K562 (cell line): ENCODE results near the gene MTFR2. TPM values are rescaled to one million over a fixed set of nuclear protein-coding genes. Genes with fewer than 3 reads are reported as not detected.

ENCODE experiments used
- ARID2 ChIP-seq: fragments of 450-650 bp; IDR thresholded peaks from 2 replicates; pipeline ENCODE4 v1.6.1; 2017; ENCODE audit warnings: antibody characterized with exemption, mild to moderate bottlenecking
- BMI1 ChIP-seq: fragments of 150-350 bp; IDR thresholded peaks from 2 replicates; pipeline ENCODE4 v1.6.1; 2014; ENCODE audit warnings: low read length
- CEBPG ChIP-seq, 3 experiments: fragments of 200-800 bp in 1 of 3; sonication (Bioruptor generic) in 1 of 3; sonication (generic) in 1 of 3; formaldehyde crosslinking in 1 of 3; IDR thresholded peaks in 2 of 3; conservative IDR thresholded peaks in 1 of 3; 2 replicates each; pipeline versions ENCODE4 v1.6.1 to v1.8.0; 2016 to 2022; ENCODE audit warnings: missing compliant biosample characterization in 2 of 3, missing genetic modification characterization in 2 of 3, mild to moderate bottlenecking in 1 of 3, missing genetic modification reagents in 1 of 3
- CLOCK ChIP-seq: fragments of 250-450 bp; sonication (Bioruptor Pico); IDR thresholded peaks from 2 replicates; pipeline ENCODE4 v1.4.0; 2020; ENCODE audit warnings: mild to moderate bottlenecking, moderate library complexity, borderline replicate concordance
- HCFC1 ChIP-seq: IDR thresholded peaks from 2 replicates; pipeline ENCODE4 v1.6.1; 2012; ENCODE audit warnings: low read depth, low read length, improper control_type of control experiment
- KLF1 ChIP-seq: fragments of 450-650 bp; IDR thresholded peaks from 2 replicates; pipeline ENCODE4 v1.6.1; 2016; ENCODE audit warnings: missing genetic modification characterization, missing compliant biosample characterization
- MEF2D ChIP-seq: conservative IDR thresholded peaks from 2 replicates; pipeline ENCODE4 v1.6.1; 2016; ENCODE audit warnings: low read depth, missing genetic modification characterization, missing compliant biosample characterization
- MITF ChIP-seq: IDR thresholded peaks from 2 replicates; pipeline ENCODE4 v1.6.1; 2014; ENCODE audit warnings: antibody characterized with exemption
- NR2C2 ChIP-seq, 2 experiments: fragments of 200-800 bp in 1 of 2; sonication (Bioruptor generic) in 1 of 2; sonication (generic) in 1 of 2; formaldehyde crosslinking in 1 of 2; IDR thresholded peaks; 2 replicates each; pipeline versions ENCODE4 v1.6.1 to v1.8.0; 2016 to 2022; ENCODE audit warnings: mild to moderate bottlenecking in 1 of 2, missing compliant biosample characterization in 1 of 2, missing genetic modification characterization in 1 of 2, missing genetic modification reagents in 1 of 2
- NR4A1 ChIP-seq, 2 experiments: fragments of 250-450 bp in 1 of 2; fragments of 450-650 bp in 1 of 2; sonication (Bioruptor Pico) in 1 of 2; IDR thresholded peaks; 2 replicates each; pipeline versions ENCODE4 v1.4.0 to v1.6.1; 2016 to 2020; ENCODE audit warnings: mild to moderate bottlenecking in 2 of 2, missing compliant biosample characterization in 1 of 2, missing genetic modification characterization in 1 of 2, moderate library complexity in 1 of 2
- PBX2 ChIP-seq, 2 experiments: IDR thresholded peaks in 1 of 2; conservative IDR thresholded peaks in 1 of 2; 2 replicates each; pipeline ENCODE4 v1.6.1; 2016; ENCODE audit warnings: low read depth in 2 of 2, mild to moderate bottlenecking in 1 of 2, missing compliant biosample characterization in 1 of 2, missing genetic modification characterization in 1 of 2, moderate library complexity in 1 of 2
- POLR2B ChIP-seq: fragments of 450-650 bp; IDR thresholded peaks from 2 replicates; pipeline ENCODE4 v1.6.1; 2018; ENCODE audit warnings: low read depth; ENCODE audit not compliant: partially characterized antibody
- PPARD ChIP-seq: fragments of 250-450 bp; sonication (Bioruptor Pico); IDR thresholded peaks from 2 replicates; pipeline ENCODE4 v1.8.0; 2022; ENCODE audit warnings: inconsistent platforms, mild to moderate bottlenecking, moderate library complexity
- PYGO2 ChIP-seq: fragments of 450-650 bp; IDR thresholded peaks from 2 replicates; pipeline ENCODE4 v1.6.1; 2016; ENCODE audit warnings: mild to moderate bottlenecking, missing genetic modification characterization, moderate library complexity, missing compliant biosample characterization
- RBM39 ChIP-seq: fragments of 200-400 bp; formaldehyde crosslinking; optimal IDR thresholded peaks from 2 replicates; pipeline ENCODE3; 2018; ENCODE audit warnings: low read depth, low read length
- SIRT6 ChIP-seq: IDR thresholded peaks from one replicate; pipeline ENCODE4 v1.6.1; 2012; ENCODE audit warnings: low read depth, mild to moderate bottlenecking, control low read depth, inconsistent platforms, low read length, moderate library complexity
- SIX5 ChIP-seq, 2 experiments: IDR thresholded peaks; 2 replicates each; pipeline ENCODE4 v1.6.1; 2011; ENCODE audit warnings: low read length in 2 of 2, borderline replicate concordance in 1 of 2, low read depth in 1 of 2, mild to moderate bottlenecking in 1 of 2, moderate library complexity in 1 of 2; ENCODE audit not compliant: insufficient read depth in 1 of 2
- ZNF316 ChIP-seq: fragments of 450-650 bp; IDR thresholded peaks from 2 replicates; pipeline ENCODE4 v1.6.1; 2016
- ZNF668 ChIP-seq: fragments of 250-450 bp; sonication (Bioruptor Pico); IDR thresholded peaks from 2 replicates; pipeline ENCODE4 v1.8.0; 2022; ENCODE audit warnings: mild to moderate bottlenecking, inconsistent platforms
- polyA plus RNA-seq, 8 experiments: library from polyadenylated mRNA; depleted of rRNA in 4 of 8; stranded (reverse) in 5 of 8; unstranded in 3 of 8; fragments of >200 nt; fragmentation: Nextera tagmentation in 2 of 8; fragmentation: Illumina TruSeq in 1 of 8; extraction: Ambion mirVana in 2 of 8; extraction: Trizol in 1 of 8; gene quantifications; 2 replicates each; pipeline versions ENCODE4 v1.2.1 to v1.2.3, GENCODE V29; 2011 to 2014; ENCODE audit warnings: inconsistent platforms in 1 of 8, missing spikeins in 1 of 8
- total RNA-seq, 7 experiments: library from RNA; depleted of rRNA in 6 of 7; stranded (reverse); fragments of >200 nt in 6 of 7; fragmentation: Illumina TruSeq in 2 of 7; extraction: Trizol in 2 of 7; gene quantifications; 2 replicates each; pipeline versions ENCODE4 v1.2.1 to v1.2.3, GENCODE V29; 2011 to 2021; ENCODE audit warnings: low replicate concordance in 1 of 7

Gene MTFR2
- total and polyA plus RNA-seq, 9 of the 15 experiments (the other 6 are each of a cell fraction or from before 2014, with no cell fraction given), result 10.1 to 63.3 (median 45.9) TPM

GRCh38 chr6:136249811-136250685, at the start of gene MTFR2 (continued):
- TF ChIP-seq ARID2, result no peak
- TF ChIP-seq MEF2D (tag), result no peak
- no peak for TF ChIP-seq NR4A1 (CRISPR knock-in tag; IDR thresholded peaks at IDR 0.05)
- no peak; the same call in 1 of the 2 replicates for TF ChIP-seq NR4A1 (tag; IDR thresholded peaks at IDR 0.05)
- peak; percentile 41; the same call in 1 of the 2 replicates for TF ChIP-seq CEBPG (CRISPR knock-in tag; IDR thresholded peaks at IDR 0.05)
- no peak; a peak in 1 of 4 replicates for TF ChIP-seq CEBPG (tag; conservative IDR thresholded peaks at IDR 0.05 in 1 of 2, IDR thresholded peaks at IDR 0.05 in 1 of 2)
- TF ChIP-seq PBX2 (CRISPR knock-in tag; IDR thresholded peaks at IDR 0.05; ENCODE audit: low read depth), result no peak
- peak; percentile 89 for TF ChIP-seq PBX2 (tag; conservative IDR thresholded peaks at IDR 0.05; ENCODE audit: low read depth)
- TF ChIP-seq HCFC1, result peak; percentile 82
- TF ChIP-seq SIRT6, result no peak
- TF ChIP-seq BMI1, result no peak
- no peak for TF ChIP-seq PPARD (CRISPR knock-in tag)
- TF ChIP-seq PYGO2 (tag), result no peak
- no peak for TF ChIP-seq CLOCK (CRISPR knock-in tag)
- TF ChIP-seq RBM39, result no peak
- peak in 1 of 2 experiments; percentile 18; a peak in 2 of 4 replicates for TF ChIP-seq SIX5 (IDR thresholded peaks at IDR 0.05; ENCODE audit: borderline replicate concordance in 1 of 2, insufficient read depth in 1 of 2, low read depth in 1 of 2, low read length in 2 of 2)
- TF ChIP-seq POLR2B, result peak; percentile 85
- TF ChIP-seq MITF, result peak; percentile 70
- no peak for TF ChIP-seq ZNF668
- TF ChIP-seq NR2C2 (CRISPR knock-in tag; IDR thresholded peaks at IDR 0.05), result peak; percentile 54; the same call in 1 of the 2 replicates
- TF ChIP-seq NR2C2 (tag; IDR thresholded peaks at IDR 0.05), result peak; percentile 83
- TF ChIP-seq ZNF316, result no peak
- no peak for TF ChIP-seq KLF1 (tag)
